Transverse colon (tissue), 3 donors: ENCODE data around the gene ENOX1.

ENCODE experiments used
- POLR2A ChIP-seq: fragments of 450-650 bp; IDR thresholded peaks from one replicate; pipeline ENCODE4 v1.6.1; 2016; ENCODE audit warnings: antibody characterized with exemption, mild to moderate bottlenecking, moderate library complexity
- TF ChIP-seq, protein P1 (sequence below), 5 experiments: fragments of 200-600 bp in 3 of 5; fragments of 450-650 bp in 2 of 5; sonication (generic) in 3 of 5; IDR thresholded peaks; 1 replicate in 2 of 5; 2 replicates in 3 of 5; pipeline ENCODE4 v1.5.1; 2016 to 2017; ENCODE audit warnings: antibody characterized with exemption in 5 of 5, inconsistent platforms in 3 of 5, mild to moderate bottlenecking in 2 of 5, moderate library complexity in 1 of 5

DNA sequence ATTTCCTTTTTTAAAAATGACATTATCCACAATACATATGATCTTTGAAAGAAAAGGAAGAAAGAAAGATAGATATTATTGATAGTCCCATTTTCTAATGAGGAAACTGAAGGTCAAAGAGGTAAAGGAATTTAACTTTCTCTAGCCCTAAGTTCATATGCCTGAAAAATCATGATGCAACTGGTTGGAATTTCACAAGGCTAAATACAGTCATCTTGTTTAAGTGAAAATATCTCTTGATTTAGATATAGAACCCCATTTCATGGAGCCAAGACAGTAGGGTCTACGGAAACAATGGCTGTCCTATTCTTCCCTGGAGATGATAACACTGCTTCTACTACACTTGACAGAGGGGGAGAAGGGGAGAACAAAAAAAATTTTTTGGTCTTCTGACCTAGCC, 397.2 kb downstream of the ENOX1 start:
- TF ChIP-seq POLR2A = no peak
- TF ChIP-seq, protein P1, sequence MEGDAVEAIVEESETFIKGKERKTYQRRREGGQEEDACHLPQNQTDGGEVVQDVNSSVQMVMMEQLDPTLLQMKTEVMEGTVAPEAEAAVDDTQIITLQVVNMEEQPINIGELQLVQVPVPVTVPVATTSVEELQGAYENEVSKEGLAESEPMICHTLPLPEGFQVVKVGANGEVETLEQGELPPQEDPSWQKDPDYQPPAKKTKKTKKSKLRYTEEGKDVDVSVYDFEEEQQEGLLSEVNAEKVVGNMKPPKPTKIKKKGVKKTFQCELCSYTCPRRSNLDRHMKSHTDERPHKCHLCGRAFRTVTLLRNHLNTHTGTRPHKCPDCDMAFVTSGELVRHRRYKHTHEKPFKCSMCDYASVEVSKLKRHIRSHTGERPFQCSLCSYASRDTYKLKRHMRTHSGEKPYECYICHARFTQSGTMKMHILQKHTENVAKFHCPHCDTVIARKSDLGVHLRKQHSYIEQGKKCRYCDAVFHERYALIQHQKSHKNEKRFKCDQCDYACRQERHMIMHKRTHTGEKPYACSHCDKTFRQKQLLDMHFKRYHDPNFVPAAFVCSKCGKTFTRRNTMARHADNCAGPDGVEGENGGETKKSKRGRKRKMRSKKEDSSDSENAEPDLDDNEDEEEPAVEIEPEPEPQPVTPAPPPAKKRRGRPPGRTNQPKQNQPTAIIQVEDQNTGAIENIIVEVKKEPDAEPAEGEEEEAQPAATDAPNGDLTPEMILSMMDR (IDR thresholded peaks at IDR 0.05) = no peak
